Neural progenitor cell (in vitro differentiated cells): ENCODE data around the gene CTSS. TPM values are rescaled to one million over a fixed set of nuclear protein-coding genes. Genes with fewer than 3 reads are reported as not detected.

ENCODE experiments used
- DNase-seq: peaks from one replicate; pipeline ENCODE4 v3.0.0-alpha.2; 2016; ENCODE audit warnings: low spot score
- H2AFZ ChIP-seq: fragments of 200-600 bp; sonication (generic); replicated peaks from 2 replicates; pipeline ENCODE4 v1.6.1; 2016; ENCODE audit warnings: antibody characterized with exemption
- H3F3A ChIP-seq: fragments of 200-600 bp; sonication (generic); 2 replicates; pipeline ENCODE4 v1.6.1; 2016; ENCODE audit warnings: antibody characterized with exemption, low read depth
- H3K27ac ChIP-seq: fragments of 200-600 bp; sonication (generic); 2 replicates; pipeline ENCODE4 v1.5.1; 2016; ENCODE audit warnings: mild to moderate bottlenecking
- H3K27me3 ChIP-seq: fragments of 200-600 bp; sonication (generic); 2 replicates; pipeline ENCODE4 v1.6.1; 2016; ENCODE audit warnings: mild to moderate bottlenecking, moderate library complexity
- H3K36me3 ChIP-seq: fragments of 200-600 bp; sonication (generic); 2 replicates; pipeline ENCODE4 v1.5.1; 2016
- H3K4me1 ChIP-seq: fragments of 200-600 bp; sonication (generic); 2 replicates; pipeline ENCODE4 v1.6.1; 2016; ENCODE audit warnings: mixed run types
- H3K4me2 ChIP-seq: fragments of 200-600 bp; sonication (generic); 2 replicates; pipeline ENCODE4 v1.6.1; 2016
- H3K4me3 ChIP-seq: fragments of 200-600 bp; sonication (generic); 2 replicates; pipeline ENCODE4 v1.5.1; 2016
- H3K79me2 ChIP-seq: fragments of 200-600 bp; sonication (generic); 2 replicates; pipeline ENCODE4 v1.6.1; 2016; ENCODE audit warnings: low read depth
- H3K9ac ChIP-seq: fragments of 200-600 bp; sonication (generic); 2 replicates; pipeline ENCODE4 v1.6.1; 2016
- H3K9me3 ChIP-seq: fragments of 200-600 bp; sonication (generic); 2 replicates; pipeline ENCODE4 v1.5.1; 2016; ENCODE audit warnings: low read depth
- H4K20me1 ChIP-seq: fragments of 200-600 bp; sonication (generic); 2 replicates; pipeline ENCODE4 v1.6.1; 2016; ENCODE audit warnings: low read depth
- H3K27ac Mint-ChIP-seq: 3 replicates; pipeline ENCODE4 v1.8.0; 2021; ENCODE audit warnings: mixed read lengths
- H3K27me3 Mint-ChIP-seq: 2 replicates; pipeline ENCODE4 v1.8.0; 2022; ENCODE audit warnings: low read depth, mild to moderate bottlenecking, inconsistent platforms, moderate library complexity, mixed read lengths; ENCODE audit not compliant: insufficient read depth
- H3K36me3 Mint-ChIP-seq: 3 replicates; pipeline ENCODE4 v1.8.0; 2021; ENCODE audit warnings: mixed read lengths
- H3K4me1 Mint-ChIP-seq: 3 replicates; pipeline ENCODE4 v1.8.0; 2021; ENCODE audit warnings: mixed read lengths
- H3K4me3 Mint-ChIP-seq: 3 replicates; pipeline ENCODE4 v1.8.0; 2021; ENCODE audit warnings: mild to moderate bottlenecking, moderate library complexity, mixed read lengths
- H3K9me3 Mint-ChIP-seq: 3 replicates; pipeline ENCODE4 v1.8.0; 2020; ENCODE audit warnings: mixed read lengths
- EZH2 ChIP-seq: fragments of 200-600 bp; sonication (generic); IDR thresholded peaks from 2 replicates; pipeline ENCODE4 v1.6.1; 2017; ENCODE audit warnings: antibody characterized with exemption, mild to moderate bottlenecking, moderate library complexity
- EZH2phosphoT487 ChIP-seq: fragments of 200-600 bp; sonication (generic); IDR thresholded peaks from 2 replicates; pipeline ENCODE4 v1.6.1; 2017; ENCODE audit warnings: antibody characterized with exemption
- total RNA-seq: library from RNA; depleted of rRNA; stranded (reverse); fragments of >200 nt; gene quantifications from 2 replicates; pipeline ENCODE4 v1.2.3, GENCODE V29; 2015; ENCODE audit warnings: low replicate concordance
- TF ChIP-seq, protein P1 (sequence below): fragments of 200-600 bp; sonication (generic); IDR thresholded peaks from 2 replicates; pipeline ENCODE4 v1.5.1; 2017; ENCODE audit warnings: antibody characterized with exemption, mild to moderate bottlenecking

Gene CTSS
- total RNA-seq, 1 donor from 2014 or later = not detected

DNA sequence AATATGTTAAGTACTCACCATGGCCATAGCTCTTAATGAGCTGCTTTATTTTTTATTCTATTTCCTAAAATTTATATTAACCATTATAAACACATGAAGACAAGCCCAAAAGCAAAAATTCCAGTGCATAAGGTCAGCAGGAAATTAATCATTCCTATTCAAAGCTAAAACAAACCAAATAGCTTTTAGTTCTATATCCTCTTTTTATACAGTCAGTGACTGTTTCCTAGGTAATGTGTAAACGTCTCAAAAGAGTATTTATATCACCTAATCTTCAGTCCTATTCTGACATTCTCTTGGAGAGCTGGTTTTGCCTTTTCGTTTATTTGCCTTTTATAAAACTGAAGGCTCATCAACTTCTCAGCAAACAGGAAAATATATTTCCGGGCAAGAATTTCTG, 72.9 kb downstream of the CTSS start:
- H3K36me3 Mint-ChIP-seq = peaks cover 15% of the 10 kb centered on the region
- Histone ChIP-seq H3K27ac (no peak overlapping the region), H3F3A (no peaks in the 10 kb centered on the region), H3K9me3 (no peaks in the 10 kb centered on the region), H3K4me1 (peaks cover 10% of the 10 kb centered on the region), H3K27me3 (no peaks in the 10 kb centered on the region), H3K4me2 (no peak overlapping the region), H4K20me1 (peaks cover 8% of the 10 kb centered on the region), H3K4me3 (no peak overlapping the region), H3K9ac (no peak overlapping the region), H3K36me3 (peaks cover 31% of the 10 kb centered on the region), H2AFZ (no peak overlapping the region), H3K79me2 (peaks cover 26% of the 10 kb centered on the region)
- no peak overlapping the region for H3K4me3 Mint-ChIP-seq
- DNase-seq = no peak
- H3K9me3 Mint-ChIP-seq = no peaks in the 10 kb centered on the region
- no peak overlapping the region for H3K27ac Mint-ChIP-seq
- H3K27me3 Mint-ChIP-seq = no peaks in the 10 kb centered on the region
- TF ChIP-seq, protein P1, sequence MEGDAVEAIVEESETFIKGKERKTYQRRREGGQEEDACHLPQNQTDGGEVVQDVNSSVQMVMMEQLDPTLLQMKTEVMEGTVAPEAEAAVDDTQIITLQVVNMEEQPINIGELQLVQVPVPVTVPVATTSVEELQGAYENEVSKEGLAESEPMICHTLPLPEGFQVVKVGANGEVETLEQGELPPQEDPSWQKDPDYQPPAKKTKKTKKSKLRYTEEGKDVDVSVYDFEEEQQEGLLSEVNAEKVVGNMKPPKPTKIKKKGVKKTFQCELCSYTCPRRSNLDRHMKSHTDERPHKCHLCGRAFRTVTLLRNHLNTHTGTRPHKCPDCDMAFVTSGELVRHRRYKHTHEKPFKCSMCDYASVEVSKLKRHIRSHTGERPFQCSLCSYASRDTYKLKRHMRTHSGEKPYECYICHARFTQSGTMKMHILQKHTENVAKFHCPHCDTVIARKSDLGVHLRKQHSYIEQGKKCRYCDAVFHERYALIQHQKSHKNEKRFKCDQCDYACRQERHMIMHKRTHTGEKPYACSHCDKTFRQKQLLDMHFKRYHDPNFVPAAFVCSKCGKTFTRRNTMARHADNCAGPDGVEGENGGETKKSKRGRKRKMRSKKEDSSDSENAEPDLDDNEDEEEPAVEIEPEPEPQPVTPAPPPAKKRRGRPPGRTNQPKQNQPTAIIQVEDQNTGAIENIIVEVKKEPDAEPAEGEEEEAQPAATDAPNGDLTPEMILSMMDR = no peak
- TF ChIP-seq EZH2phosphoT487 = no peak
- no peak for TF ChIP-seq EZH2
- H3K4me1 Mint-ChIP-seq = peaks cover 7% of the 10 kb centered on the region

GRCh38 chr1:150688763-150689162, 76.8 kb downstream of the CTSS start:
- TF ChIP-seq EZH2phosphoT487 = no peak
- TF ChIP-seq, protein P1 = no peak
- Histone ChIP-seq H3K9ac (no peak overlapping the region), H4K20me1 (no peaks in the 10 kb centered on the region), H3K9me3 (no peaks in the 10 kb centered on the region), H3K79me2 (no peaks in the 10 kb centered on the region), H3K4me2 (no peak overlapping the region), H3K27ac (no peak overlapping the region), H3F3A (no peaks in the 10 kb centered on the region), H3K4me1 (no peaks in the 10 kb centered on the region), H3K4me3 (no peak overlapping the region), H3K36me3 (peaks cover 19% of the 10 kb centered on the region), H3K27me3 (no peaks in the 10 kb centered on the region), H2AFZ (no peak overlapping the region)
- Mint-ChIP-seq H3K27me3 (no peaks in the 10 kb centered on the region), H3K27ac (no peak overlapping the region), H3K36me3 (peaks cover 14% of the 10 kb centered on the region), H3K4me1 (no peaks in the 10 kb centered on the region), H3K9me3 (no peaks in the 10 kb centered on the region), H3K4me3 (no peak overlapping the region)
- DNase-seq = no peak

DNA sequence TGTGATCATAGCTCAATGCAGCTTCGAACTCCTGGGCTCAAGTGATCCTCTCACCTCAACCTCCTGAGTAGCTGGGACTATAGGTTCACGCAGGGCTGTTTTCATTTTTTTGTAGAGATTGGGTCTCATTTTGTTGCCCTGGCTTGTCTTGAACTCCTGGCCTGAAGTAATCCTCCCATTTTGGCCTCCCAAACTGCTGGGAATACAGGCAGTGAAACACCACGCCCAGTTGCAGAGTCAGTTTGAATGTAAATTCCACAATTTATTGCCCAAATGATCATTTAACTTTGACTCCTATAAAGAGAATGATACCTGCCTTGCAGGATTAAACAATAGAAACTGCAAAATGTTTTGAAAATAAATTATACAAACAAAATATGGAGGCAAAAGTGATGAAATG, 79.3 kb downstream of the CTSS start:
- H3K9me3 Mint-ChIP-seq = no peaks in the 10 kb centered on the region
- Histone ChIP-seq H3K27ac (no peak overlapping the region), H3K9me3 (no peaks in the 10 kb centered on the region), H3K4me2 (no peak overlapping the region), H3K9ac (no peak overlapping the region), H3K36me3 (no peaks in the 10 kb centered on the region), H2AFZ (no peak overlapping the region), H3K27me3 (no peaks in the 10 kb centered on the region), H3K79me2 (no peaks in the 10 kb centered on the region), H4K20me1 (no peaks in the 10 kb centered on the region), H3K4me3 (no peak overlapping the region), H3K4me1 (no peaks in the 10 kb centered on the region), H3F3A (no peaks in the 10 kb centered on the region)
- H3K27me3 Mint-ChIP-seq = no peaks in the 10 kb centered on the region
- no peak for DNase-seq
- peaks cover 14% of the 10 kb centered on the region for H3K36me3 Mint-ChIP-seq
- H3K27ac Mint-ChIP-seq = no peak overlapping the region
- H3K4me3 Mint-ChIP-seq = no peak overlapping the region
- no peaks in the 10 kb centered on the region for H3K4me1 Mint-ChIP-seq
- TF ChIP-seq, protein P1 = no peak
- TF ChIP-seq EZH2 (no peak), EZH2phosphoT487 (no peak)

- peaks cover 14% of the 10 kb centered on the region for H3K36me3 Mint-ChIP-seq
- H3K27ac Mint-ChIP-seq = no peak overlapping the region
- H3K27ac ChIP-seq = no peak overlapping the region
- no peak overlapping the region for H3K9ac ChIP-seq
- no peak overlapping the region for H2AFZ ChIP-seq
- H3K4me3 Mint-ChIP-seq = no peak overlapping the region
- peaks cover 6% of the 10 kb centered on the region for H3K79me2 ChIP-seq
- H3K36me3 ChIP-seq = no peaks in the 10 kb centered on the region
- H3K27me3 ChIP-seq = no peaks in the 10 kb centered on the region
- H3K4me3 ChIP-seq = no peak overlapping the region
- H3K27me3 Mint-ChIP-seq = no peaks in the 10 kb centered on the region
- H3K9me3 ChIP-seq = no peaks in the 10 kb centered on the region
- H3K4me2 ChIP-seq = no peak overlapping the region
- H4K20me1 ChIP-seq = no peaks in the 10 kb centered on the region
- TF ChIP-seq EZH2phosphoT487 (no peak), EZH2 (no peak)
- TF ChIP-seq, protein P1 = no peak
- no peaks in the 10 kb centered on the region for H3K4me1 ChIP-seq
- peaks cover 4% of the 10 kb centered on the region for H3F3A ChIP-seq
- DNase-seq = no peak
- no peaks in the 10 kb centered on the region for H3K9me3 Mint-ChIP-seq
- no peaks in the 10 kb centered on the region for H3K4me1 Mint-ChIP-seq
These were observed 81.7 kb downstream of the CTSS start for GRCh38 chr1:150683914-150684313.
